Urothelium cell line (cell line): ENCODE data around the gene TAF1A.
"Not testable (repeated sequence)": the region's sequence is repeated elsewhere in the genome, so short reads cannot be mapped to it uniquely, and the experiment has no call there.

Source experiments
- DNase-seq: peaks from one replicate; pipeline ENCODE4 v3.0.0; 2011; ENCODE audit warnings: low spot score, mixed read lengths
- FAIRE-seq: peaks from 2 replicates; lab custom pipeline; 2011; peaks lifted over from hg19 to GRCh38; lab: Jason Lieb, UNC

The TAF1A gene

DNA sequence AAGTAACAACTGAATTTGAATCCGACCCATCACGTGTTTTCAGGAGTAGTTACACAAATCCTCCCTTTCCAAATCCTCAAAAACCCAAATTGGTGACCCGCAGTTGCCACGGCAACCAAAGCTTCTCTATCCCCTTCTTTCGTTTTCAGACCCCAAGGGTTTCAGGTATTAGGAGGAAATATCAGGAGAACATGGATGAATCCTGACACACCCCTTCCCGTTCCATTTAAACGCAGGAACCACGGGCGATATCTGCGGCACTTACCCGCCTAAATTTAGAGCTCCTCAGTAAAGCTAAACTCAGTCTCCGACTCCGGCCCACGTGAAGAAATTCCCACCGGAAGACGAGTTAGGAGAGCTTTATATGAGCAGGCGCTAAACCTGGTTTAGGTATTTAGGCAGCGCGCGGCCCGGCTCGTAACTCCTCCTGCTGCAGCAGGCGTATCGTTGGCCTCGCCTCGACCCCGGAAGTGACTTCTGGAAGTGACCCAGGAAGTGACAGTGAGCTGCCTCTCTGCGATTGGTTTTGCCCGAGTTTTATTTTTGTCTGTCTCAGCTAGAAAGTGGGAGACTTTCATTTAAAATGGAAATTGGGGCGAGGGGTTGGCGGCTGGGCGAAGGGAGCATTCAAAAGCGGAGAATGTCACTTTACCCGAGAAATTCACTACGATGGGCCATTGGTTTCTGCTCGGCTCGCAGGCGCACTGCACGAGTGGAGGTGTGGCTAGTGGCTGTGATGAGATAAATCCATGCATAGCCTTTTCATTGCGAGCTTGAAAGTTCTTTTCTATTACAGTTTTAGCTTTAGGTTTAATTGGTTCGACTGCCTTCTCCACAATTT, at the start of gene TAF1A:
TAF1A (minus strand) TSS at position 472 of the 841 bp plus-strand sequence.
- FAIRE-seq: no peak
- peak; percentile 88 for DNase-seq

DNA sequence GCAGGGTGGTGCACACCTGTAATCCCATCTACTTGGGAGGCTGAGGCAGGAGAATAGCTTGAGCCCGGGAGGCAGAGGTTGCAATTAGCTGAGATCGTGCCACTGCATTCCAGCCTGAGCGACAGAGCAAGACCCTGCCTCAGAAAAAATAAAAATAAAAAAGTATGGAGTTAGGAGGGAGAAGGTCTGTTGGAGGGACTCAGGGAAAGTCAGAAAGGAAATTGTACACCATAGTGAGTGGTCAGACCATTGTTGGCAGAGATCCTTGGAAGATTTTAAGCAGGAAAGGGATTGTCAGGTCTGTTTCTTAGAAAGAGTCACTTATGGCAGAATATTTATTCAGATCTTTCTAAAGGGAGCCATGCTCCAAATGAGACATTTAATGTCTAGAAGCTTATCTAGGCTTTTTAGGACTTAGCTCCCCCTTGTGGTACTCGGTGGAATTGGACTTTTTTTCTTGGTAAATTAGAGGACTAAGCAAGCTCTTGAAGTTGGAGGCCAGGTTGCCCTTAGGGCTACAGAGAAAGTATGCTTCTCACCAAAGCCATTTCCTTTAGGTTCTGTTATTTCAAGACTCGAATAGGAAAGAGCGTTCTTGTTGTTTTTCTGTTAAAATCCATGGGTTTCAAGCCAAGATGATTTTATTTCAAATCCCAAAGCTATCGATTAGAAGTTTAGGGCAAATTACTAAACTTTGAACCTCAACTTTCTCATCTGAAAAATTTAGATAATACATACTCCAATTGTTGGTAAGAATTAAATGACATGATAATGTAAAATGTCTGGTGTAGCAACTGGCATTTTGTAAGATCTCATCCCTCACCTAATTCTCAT, 44.7 kb upstream of the TAF1A start:
- FAIRE-seq: no peak
- DNase-seq: peak; percentile 55

DNA sequence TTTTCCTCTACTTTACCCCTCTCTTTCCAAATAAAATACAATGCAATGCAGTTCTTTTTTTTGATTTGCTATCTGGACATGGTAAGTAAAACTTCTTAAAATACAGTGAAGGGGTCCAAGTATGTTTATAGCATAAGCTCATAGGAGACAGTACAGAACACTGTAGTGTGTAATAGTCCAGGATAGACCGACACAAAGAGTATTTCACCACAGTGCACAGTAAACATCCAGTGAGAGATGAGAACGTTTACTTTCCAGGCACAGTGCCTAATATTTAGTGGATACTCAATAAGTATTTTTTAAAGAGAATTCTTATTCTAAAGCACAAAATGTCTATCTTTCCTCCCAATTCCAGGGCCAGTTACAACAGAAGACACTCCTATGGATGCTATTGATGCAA, 43.0 kb upstream of the TAF1A start:
- no peak for DNase-seq
- no peak for FAIRE-seq

DNA sequence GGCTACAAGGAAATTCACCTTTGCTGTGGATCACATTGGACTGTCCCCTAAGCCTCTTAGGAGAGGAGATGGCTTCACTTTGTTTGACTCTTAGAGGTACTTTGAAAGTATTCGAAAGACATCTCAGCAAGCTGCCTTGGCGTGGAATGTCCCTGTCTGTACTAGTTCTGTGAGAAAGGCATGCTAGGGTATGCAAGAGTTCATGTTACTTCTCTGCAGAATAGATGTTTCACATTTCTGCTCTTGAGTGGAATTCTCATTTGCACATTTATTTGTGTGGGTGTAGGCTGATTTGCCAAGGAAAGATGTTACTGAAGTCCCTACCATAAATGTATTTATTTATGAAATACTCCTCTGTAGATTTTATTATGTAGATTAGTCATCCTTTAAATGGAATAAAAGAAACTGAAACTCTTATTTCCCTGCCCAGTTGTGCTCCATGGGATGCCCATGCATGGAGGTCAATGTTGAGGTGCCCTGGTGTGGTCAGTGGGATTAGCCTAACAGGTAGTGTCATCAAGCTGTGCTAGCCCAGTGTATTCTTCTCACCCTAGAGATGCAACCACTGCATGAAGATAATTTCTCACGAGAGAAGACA, 42.0 kb upstream of the TAF1A start:
- FAIRE-seq (no peak), DNase-seq (no peak)

DNA sequence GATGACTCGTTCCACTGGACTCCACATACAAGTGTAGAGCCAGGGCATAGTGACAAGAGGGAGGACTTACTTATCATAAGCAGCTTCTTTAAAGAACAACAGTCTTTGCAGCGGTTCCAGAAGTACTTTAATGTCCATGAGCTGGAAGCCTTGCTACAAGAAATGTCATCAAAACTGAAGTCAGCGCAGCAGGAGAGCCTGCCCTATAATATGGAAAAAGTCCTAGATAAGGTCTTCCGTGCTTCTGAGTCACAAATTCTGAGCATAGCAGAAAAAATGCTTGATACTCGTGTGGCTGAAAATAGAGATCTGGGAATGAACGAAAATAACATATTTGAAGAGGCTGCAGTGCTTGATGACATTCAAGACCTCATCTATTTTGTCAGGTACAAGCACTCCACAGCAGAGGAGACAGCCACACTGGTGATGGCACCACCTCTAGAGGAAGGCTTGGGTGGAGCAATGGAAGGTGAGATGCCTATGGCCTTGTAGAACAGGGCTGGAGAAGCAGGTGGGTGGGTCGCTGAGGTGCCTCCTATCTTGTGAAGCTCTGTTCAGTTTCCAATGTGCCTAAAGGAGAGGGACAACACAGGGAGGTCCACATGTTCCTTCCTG, 40.3 kb upstream of the TAF1A start:
- FAIRE-seq: no peak
- DNase-seq: no peak

DNA sequence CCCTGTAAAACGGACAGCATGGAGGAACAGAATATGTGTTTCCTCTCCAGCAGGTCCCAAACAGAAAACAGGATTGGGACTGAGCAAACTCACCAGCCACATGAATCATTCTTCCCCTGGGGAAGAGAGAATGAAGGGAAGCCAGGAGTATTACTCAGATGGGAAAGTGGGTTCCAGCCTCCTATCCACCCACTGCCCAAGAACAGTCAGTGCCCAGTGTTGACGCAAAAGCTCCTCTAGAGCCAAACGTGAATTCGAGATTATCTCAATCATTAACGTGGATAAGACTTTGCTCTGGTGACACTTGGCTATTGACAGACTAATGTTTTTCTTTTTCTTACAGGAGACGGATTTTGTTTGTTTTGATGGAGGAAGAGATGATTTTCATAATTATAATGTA, 37.5 kb upstream of the TAF1A start:
- FAIRE-seq (no peak), DNase-seq (no peak)

DNA sequence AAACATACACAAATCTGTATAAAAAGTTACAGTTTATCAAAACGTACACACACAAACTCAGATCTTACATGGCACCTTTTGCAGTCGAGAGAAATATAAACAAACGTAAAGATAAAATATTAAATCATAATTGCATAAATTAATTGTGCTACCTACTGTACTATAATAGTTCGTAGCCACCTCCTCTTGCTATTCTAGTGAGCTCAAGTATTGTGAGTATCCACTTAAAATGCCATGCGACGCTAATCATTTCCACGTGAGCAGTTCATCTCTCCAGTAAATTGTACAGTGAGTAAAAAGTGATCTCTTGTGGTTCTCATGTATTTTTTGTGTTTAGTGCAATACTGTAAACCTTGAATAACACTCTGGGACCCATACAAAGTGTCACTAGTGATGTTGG, 34.5 kb upstream of the TAF1A start:
- no peak for FAIRE-seq
- DNase-seq: no peak

DNA sequence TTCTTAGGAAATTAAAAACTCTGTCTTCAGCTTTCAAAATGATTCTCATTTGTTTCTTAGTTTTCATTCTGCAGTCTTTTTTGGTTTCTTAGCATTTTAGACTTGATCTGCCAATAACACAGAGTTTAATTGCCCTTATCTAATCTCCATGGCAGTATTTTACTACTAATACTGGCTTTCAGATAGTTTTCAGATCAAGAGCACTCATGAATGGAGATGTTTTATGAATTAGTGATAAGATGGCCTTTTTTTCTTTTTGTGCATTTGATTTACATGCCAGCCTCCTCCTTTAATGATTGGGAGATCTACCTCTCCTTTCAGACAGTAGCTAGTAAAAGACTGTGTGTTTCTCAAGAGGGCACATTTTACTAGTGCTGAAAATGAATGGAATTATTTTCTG, 33.7 kb upstream of the TAF1A start:
- DNase-seq: no peak
- no peak for FAIRE-seq

DNA sequence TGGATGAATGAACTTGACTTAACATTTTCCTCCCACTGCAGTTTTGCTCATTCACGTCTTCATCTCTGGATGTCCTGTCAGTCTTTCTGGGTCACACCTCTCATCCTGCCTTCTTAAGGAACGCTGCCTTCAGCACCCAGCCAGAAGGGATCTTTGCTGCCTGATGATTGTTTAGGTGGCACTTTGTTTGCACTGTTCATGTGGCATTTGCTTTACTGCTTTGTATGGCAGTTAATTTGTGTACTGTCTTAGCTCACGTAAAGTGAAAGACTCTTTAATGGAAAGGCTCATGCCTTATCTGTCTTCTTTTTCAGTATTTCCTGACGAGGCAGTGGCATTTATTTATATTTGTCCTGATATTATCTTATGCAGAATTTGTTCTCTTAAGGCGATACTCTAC, 33.0 kb upstream of the TAF1A start:
- FAIRE-seq: no peak

DNA sequence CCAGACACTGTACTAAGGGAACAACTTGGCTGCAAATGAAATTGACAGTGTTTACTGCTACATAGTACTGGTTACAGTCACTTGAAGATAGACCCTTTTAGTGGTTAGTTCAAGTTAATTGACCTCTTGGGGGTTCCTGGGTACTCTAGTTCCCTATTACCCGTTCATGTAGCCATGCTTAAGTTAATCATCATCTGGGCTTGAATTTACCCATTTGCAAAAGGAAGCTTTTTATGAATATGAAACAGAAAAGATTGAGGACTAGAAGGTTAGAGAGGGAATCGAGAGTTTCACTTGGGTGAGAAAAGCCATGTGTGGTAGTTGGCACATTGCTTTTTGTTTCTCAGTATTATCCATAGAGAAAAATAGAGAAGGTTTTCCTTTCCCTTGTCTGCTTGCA, 30.8 kb upstream of the TAF1A start:
- FAIRE-seq: no peak

More for the DNA sequence above, 33.0 kb upstream of the TAF1A start:
- DNase-seq: no peak

DNA sequence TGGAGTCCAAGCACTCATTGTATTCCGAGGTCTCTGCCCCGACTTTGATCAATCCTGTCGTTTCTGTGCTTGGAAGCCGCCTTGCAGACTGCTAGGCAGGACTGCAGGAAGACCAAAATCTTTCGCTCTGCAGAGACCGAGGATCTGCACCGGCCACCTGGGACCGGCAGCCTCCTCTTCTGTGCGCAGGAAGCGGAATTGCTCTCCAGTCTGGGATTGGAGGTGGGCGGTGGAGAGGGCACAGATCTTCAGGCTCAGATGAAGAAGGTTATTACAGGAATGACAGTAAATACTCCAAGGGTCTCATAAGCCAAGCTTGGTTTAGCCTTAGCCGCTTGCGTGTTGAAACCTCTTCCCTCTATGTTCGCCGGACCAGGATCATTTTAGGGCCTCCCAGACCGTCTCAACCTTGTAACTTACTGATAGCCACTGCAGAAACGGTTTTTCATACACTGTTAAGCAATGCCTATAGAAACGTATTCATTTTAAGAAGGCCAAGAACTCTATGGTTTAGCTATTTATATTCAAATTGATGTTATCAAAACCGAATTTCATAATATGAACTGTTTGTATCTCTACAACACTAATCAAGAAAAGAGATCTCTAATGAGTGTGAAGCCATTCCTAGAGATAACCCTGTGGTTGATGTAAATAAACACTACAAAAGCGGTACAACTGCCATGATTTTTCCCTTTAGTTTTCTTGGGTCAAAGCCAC, 29.3 kb upstream of the TAF1A start:
- no peak for FAIRE-seq
- peak; percentile 52 for DNase-seq

More for the DNA sequence above, 30.8 kb upstream of the TAF1A start:
- no peak for DNase-seq

DNA sequence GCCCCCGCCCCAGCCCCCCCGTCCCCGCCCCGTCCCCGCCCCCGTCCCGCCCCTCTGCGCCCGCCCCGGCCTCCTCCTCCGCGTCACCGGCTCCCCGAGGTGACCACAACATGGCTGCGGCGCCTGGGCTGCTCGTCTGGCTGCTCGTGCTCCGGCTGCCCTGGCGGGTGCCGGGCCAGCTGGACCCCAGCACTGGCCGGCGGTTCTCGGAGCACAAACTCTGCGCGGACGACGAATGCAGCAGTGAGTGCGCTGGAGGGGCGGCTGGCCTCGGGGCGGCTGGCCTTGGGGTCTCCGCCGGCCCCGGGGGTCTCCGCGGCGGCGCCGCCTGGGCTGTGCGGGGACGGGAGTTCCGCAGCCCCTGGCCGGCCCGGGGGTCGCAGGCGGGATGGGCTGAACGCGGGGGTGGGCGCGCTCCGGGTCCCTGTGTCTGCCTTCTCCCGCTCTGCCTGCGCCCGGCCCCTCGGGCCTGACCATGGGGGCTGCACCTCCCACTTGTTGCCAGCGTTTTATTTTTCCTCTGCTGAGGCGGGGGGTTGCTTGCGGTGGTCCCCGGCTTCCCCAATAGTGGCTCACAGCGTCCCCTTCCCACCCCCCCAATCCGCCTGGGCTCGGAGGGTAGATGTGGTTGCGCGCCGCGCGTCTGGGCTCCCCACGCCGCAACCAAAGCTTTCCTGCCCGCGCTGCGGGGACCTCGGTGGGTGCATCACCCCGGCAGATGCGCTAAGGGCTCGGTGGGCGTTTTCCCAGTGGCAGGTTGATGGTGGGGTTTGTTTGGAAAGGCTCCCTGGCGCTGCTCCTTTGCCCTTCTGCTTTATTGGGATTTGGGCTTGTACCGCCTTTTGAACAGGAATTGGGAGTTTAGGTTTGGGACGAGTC, 28.5 kb upstream of the TAF1A start, which contains the start of gene MIA3:
MIA3 (plus strand) TSS at position 97 of the 879 bp plus-strand sequence; CDS start at position 111, 14 bp downstream.
- FAIRE-seq (no peak), DNase-seq (peak; percentile 92)

DNA sequence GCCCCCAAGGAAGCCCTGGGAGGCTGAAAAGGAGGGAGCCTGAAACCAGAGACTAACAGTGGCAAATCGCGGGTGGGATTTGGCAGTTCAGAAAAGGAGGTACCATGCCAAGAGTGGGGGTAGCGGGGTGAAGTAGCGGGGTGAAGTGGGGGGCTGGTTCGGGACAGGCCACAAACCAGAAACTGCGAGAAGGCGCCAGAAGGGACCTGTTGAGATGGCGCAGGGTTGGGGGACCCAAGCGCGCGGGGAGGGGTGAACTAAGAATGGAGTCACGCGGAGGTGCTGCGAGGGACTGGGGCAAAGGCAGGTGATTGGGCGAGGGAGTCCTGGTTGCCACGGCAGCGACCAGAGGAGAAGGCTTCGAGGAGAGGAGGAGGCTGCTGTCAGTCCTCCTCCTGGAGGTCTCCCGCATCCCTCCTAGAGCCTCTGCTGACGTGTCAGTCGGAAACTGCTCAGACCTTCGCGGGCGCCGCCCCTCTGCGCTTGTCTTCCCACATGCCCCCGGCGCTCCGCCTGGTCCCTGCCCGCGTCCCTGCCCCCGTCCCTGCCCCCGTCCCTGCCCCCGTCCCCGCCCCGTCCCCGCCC, 27.7 kb upstream of the TAF1A start:
- DNase-seq (peak; percentile 91), FAIRE-seq (no peak)

DNA sequence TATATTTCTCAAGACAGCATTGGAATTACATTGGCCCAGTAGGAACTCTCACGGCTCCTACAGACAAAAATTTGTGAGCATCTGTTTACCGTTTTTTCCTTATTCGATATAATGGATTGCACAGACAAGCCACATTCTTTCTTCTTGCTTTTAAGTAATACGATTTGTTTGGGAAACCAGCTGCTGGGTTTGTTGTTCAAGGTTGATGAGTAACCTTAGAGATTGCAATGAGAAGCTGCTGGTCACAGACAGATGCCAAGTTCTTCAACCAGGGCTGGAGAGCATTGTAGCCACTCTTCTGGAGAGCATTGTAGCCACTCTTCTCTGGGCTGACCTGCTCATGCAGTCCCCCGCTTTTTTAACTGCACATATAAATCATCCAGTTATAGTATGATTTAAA, 26.8 kb upstream of the TAF1A start:
- FAIRE-seq (no peak), DNase-seq (no peak)

DNA sequence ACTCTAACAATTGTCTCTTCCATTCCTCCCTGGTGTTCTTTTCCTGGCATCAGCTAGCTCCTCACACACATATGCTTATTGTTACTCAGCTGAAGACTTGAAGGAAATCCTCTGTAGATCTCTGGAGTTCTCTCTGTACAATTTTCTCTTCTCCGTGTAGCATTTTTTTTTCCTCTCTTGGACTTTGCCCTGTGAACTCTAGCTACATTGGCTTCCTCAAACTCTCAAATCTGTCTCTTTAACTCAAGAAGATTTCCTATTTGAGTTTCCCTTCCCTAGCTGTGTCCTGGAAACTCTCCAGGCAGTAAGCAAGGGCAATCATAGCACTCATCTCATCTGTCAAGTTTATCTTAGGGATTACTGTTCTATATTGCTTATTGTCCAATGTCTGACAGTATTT, 23.9 kb upstream of the TAF1A start:
- FAIRE-seq (no peak), DNase-seq (no peak)

DNA sequence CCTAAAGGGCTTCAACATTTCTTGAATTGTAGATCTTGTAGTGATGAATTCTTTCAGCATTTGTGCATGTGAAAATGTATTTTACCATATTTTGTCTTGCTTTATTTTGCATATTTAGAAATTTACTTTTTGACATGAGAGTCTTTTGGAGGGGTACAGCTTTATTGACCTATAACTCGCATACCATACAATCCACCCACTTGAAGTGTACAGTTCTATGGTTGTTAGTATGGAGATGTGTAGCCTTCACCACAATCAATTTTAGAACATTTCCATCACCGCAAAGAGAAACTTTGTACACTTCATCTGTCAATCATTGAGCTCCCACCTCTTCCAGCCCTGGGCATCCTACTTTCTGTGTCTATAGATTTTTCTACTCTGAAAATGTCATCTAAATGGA, 21.0 kb upstream of the TAF1A start:
- DNase-seq (no peak), FAIRE-seq (no peak)

DNA sequence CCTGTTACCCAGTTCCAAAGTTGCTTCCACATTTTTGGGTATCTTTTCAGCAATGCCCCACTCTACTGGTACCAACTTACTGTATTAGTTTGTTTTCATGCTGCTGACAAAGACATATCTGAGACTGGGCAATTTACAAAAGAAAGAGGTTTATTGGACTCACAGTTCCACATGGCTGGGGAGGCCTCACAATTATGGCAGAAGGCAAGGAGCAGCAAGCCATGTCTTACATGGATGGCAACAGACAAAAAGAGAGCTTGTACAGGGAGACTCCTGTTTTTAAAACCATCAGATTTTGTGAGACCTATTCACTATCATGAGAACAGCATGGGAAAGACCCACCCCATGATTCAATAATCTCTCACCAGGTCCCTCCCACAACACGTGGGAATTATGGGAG, 19.4 kb upstream of the TAF1A start:
- not testable (repeated sequence) for DNase-seq, FAIRE-seq

DNA sequence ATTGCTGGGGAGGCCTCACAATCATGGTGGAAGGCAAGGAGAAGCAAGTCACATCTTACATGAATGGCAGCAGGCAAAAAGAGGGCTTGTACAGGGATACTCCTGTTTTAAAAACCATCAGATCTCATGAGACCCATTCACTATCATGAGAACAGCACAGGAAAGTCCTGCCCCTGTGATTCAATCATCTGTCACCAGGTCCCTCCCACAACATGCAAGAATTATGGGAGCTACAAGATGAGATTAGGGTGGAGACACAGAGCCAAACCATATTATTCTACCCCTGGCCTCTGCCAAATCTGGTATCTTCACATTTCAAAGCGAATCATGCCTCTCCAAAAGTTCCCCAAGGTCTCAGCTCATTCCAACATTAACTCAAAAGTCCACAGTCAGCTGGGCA, 17.0 kb upstream of the TAF1A start:
- no peak for FAIRE-seq
- DNase-seq: no peak

DNA sequence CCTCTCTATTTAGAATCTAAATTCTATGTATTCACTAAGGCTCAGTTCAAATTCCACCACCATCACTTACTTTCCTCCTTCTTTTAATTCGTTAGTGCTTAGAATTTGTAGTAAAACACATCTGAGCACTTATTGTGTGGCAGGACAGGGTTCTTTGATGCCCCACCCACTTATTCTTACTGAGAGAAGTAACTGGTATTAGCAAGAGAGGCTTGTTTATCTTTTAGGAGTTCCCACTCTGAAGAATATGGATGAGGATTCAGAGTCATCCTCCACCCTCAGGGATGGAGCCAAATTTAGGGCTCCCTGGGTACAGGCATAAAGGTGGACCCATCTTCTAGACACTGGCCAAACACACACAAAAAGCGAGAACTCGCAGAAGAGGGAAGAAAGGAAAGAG, 11.5 kb upstream of the TAF1A start:
- no peak for DNase-seq
- no peak for FAIRE-seq
